Lower leg skin (tissue), 3 donors: ENCODE results near the gene UBR4.

Experiments used
- CTCF ChIP-seq, 3 donors: fragments of 450-650 bp; IDR thresholded peaks; one replicate each; pipeline ENCODE4 v1.5.1; 2016; ENCODE audit warnings: antibody characterized with exemption in 3 of 3, mild to moderate bottlenecking in 3 of 3, moderate library complexity in 2 of 3
- POLR2A ChIP-seq, 2 donors: fragments of 450-650 bp; IDR thresholded peaks; one replicate each; pipeline ENCODE4 v1.6.1; 2016 to 2017; ENCODE audit warnings: antibody characterized with exemption in 2 of 2, mild to moderate bottlenecking in 1 of 2, moderate library complexity in 1 of 2

- no peak for TF ChIP-seq CTCF (IDR thresholded peaks at IDR 0.05)
- TF ChIP-seq POLR2A (IDR thresholded peaks at IDR 0.05) = no peak
Observed at GRCh38 chr1:19229828-19230325, 19.8 kb upstream of the UBR4 start.
